ENCODE data around the gene UBR4. TPM values are rescaled to one million over a fixed set of nuclear protein-coding genes. Genes with fewer than 3 reads are reported as not detected.

The UBR4 gene
- total RNA-seq, 1 experiment from 2014 or later = 131 TPM

- DNase-seq = no peak
- H3K36me3 Mint-ChIP-seq (ENCODE audit: insufficient read depth in 1 of 3, low read depth in 3 of 3) = peaks cover 44 to 97% (median 80%) of the 10 kb centered on the region in 3 experiments; a peak in 6 of 7 replicates
- Histone ChIP-seq H3K79me2 (ENCODE audit: insufficient read depth, low read length) (no peaks in the 10 kb centered on the region), H3K27ac (ENCODE audit: insufficient read length, low read depth, low read length) (no peak overlapping the region), H3K4me1 (ENCODE audit: insufficient read depth, low read length) (no peaks in the 10 kb centered on the region), H4K20me1 (ENCODE audit: control insufficient read depth, insufficient read depth, insufficient read length) (no peaks in the 10 kb centered on the region), H3K4ac (ENCODE audit: low read depth, low read length) (no peak overlapping the region), H3T11ph (ENCODE audit: low read length) (no peak overlapping the region), H2BK15ac (ENCODE audit: low read depth, low read length) (no peak overlapping the region), H3K14ac (ENCODE audit: insufficient read depth, low read length) (no peak overlapping the region), H3K23ac (ENCODE audit: insufficient read length, low read depth, low read length) (no peak overlapping the region), H2BK5ac (ENCODE audit: insufficient read length, low read length) (no peak overlapping the region), H4K8ac (replicated peaks; ENCODE audit: insufficient read length, low read depth, low read length) (no peak overlapping the region), H3K27me3 (ENCODE audit: insufficient read depth, low read length) (no peaks in the 10 kb centered on the region), H2BK20ac (ENCODE audit: low read depth, low read length, poor library complexity, severe bottlenecking) (no peak overlapping the region), H3K56ac (ENCODE audit: insufficient read length, low read depth, low read length) (no peak overlapping the region), H3K23me2 (ENCODE audit: insufficient read length, low read depth, low read length, poor library complexity, severe bottlenecking) (no peaks in the 10 kb centered on the region), H3K9ac (ENCODE audit: extremely low read depth, insufficient read length, low read length) (no peak overlapping the region), H2BK120ac (ENCODE audit: low read depth, low read length, poor library complexity, severe bottlenecking) (no peak overlapping the region), H3K9me3 (ENCODE audit: control insufficient read depth, low read depth, low read length) (no peaks in the 10 kb centered on the region), H3K79me1 (ENCODE audit: insufficient read depth, low read depth, low read length, poor library complexity, severe bottlenecking) (no peaks in the 10 kb centered on the region), H4K91ac (ENCODE audit: insufficient read length, low read depth, low read length) (no peak overlapping the region), H2AFZ (ENCODE audit: low read length) (no peak overlapping the region), H3K4me2 (ENCODE audit: insufficient read depth, insufficient read length, low read length) (no peak overlapping the region), H2AK5ac (ENCODE audit: insufficient read length, low read length) (no peak overlapping the region), H3K18ac (ENCODE audit: insufficient read length, low read depth, low read length) (no peak overlapping the region), H2BK12ac (ENCODE audit: insufficient read length, low read depth, low read length) (no peak overlapping the region), H4K5ac (ENCODE audit: insufficient read length, low read depth, low read length) (no peak overlapping the region)
- TF ChIP-seq CTCF (conservative IDR thresholded peaks at IDR 0.05) = no peak
- no peak overlapping the region for H3K27ac Mint-ChIP-seq
- H3K27me3 Mint-ChIP-seq (ENCODE audit: low read depth) = no peaks in the 10 kb centered on the region
- H3K4me3 Mint-ChIP-seq = no peak overlapping the region
- no CpG with 5 or more reads among the region's 4 CpGs for WGBS (ENCODE audit: extremely low coverage, insufficient read length, low lambda C conversion rate)
- H3K9me3 Mint-ChIP-seq = no peaks in the 10 kb centered on the region
- no peaks in the 10 kb centered on the region for H3K4me1 Mint-ChIP-seq
These were observed 120.5 kb downstream of the UBR4 start for GRCh38 chr1:19089524-19089923.
